ENCODE measurements around the gene ASPSCR1. TPM values are rescaled to one million over a fixed set of nuclear protein-coding genes. Genes with fewer than 3 reads are reported as not detected.

ASPSCR1 gene
- total and polyA plus RNA-seq, 2 of the 13 experiments (the other 11 are each of a cell fraction or from before 2014, with no cell fraction given), result 274 to 314 TPM

DNA sequence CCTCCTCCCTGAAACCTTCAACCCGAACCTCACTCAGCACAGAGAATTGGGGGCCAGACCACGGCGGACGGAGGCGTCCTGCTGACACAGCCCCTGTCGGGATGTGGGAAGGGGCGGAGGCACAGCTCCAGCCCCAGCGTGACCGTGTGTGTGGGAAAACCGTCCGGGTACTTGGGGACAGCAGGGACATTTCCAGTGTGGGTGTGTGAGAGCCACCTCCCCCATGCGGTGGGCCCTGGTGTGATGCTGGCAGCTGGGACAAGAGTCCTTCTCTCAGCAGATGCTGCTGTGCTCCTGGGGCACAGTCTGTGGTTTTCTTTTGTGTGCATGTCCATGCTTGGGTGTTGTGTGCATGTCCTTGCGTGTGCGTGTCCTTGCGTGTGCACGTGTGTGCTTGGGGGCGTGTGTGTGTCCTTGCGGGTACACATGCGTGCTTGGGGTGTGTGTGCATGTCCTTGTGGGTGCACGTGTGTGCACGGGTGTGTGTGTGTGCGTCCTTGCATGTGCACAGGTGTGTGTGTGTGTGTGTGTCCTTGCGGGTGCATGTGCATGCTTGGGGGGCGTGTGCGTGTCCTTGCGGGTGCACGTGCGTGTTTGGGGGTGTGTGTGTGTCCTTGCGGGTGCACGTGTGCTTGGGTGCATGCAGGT lies 28.4 kb downstream of the ASPSCR1 start (continued):
- TF ChIP-seq FOXJ3 (CRISPR knock-in tag; IDR thresholded peaks at IDR 0.05; ENCODE audit: borderline replicate concordance) (no peak), SP5 (CRISPR knock-in tag; IDR thresholded peaks at IDR 0.05; ENCODE audit: borderline replicate concordance, low read depth) (no peak), MZF1 (CRISPR knock-in tag; IDR thresholded peaks at IDR 0.05; ENCODE audit: borderline replicate concordance) (no peak), KDM5B (CRISPR knock-in tag; IDR thresholded peaks at IDR 0.05; ENCODE audit: borderline replicate concordance) (no peak), PTBP1 (IDR thresholded peaks at IDR 0.05; ENCODE audit: low read depth, low read length, poor library complexity, severe bottlenecking) (no peak), SIX1 (CRISPR knock-in tag; IDR thresholded peaks at IDR 0.05; ENCODE audit: borderline replicate concordance) (no peak), POLR2AphosphoS5 (IDR thresholded peaks at IDR 0.05; ENCODE audit: low read depth, low read length) (peak; percentile 59), ZNF589 (CRISPR knock-in tag; conservative IDR thresholded peaks at IDR 0.05) (0 out of 2 replicates have a peak, but pooled peaks have one; percentile 36), RXRA (CRISPR knock-in tag; IDR thresholded peaks at IDR 0.05) (0 out of 2 replicates have a peak, but pooled peaks have one; percentile 11)
- TF ChIP-seq, protein P1, sequence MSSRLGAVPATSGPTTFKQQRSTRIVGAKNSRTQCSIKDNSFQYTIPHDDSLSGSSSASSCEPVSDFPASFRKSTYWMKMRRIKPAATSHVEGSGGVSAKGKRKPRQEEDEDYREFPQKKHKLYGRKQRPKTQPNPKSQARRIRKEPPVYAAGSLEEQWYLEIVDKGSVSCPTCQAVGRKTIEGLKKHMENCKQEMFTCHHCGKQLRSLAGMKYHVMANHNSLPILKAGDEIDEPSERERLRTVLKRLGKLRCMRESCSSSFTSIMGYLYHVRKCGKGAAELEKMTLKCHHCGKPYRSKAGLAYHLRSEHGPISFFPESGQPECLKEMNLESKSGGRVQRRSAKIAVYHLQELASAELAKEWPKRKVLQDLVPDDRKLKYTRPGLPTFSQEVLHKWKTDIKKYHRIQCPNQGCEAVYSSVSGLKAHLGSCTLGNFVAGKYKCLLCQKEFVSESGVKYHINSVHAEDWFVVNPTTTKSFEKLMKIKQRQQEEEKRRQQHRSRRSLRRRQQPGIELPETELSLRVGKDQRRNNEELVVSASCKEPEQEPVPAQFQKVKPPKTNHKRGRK (CRISPR knock-in tag; IDR thresholded peaks at IDR 0.05), result no peak

DNA sequence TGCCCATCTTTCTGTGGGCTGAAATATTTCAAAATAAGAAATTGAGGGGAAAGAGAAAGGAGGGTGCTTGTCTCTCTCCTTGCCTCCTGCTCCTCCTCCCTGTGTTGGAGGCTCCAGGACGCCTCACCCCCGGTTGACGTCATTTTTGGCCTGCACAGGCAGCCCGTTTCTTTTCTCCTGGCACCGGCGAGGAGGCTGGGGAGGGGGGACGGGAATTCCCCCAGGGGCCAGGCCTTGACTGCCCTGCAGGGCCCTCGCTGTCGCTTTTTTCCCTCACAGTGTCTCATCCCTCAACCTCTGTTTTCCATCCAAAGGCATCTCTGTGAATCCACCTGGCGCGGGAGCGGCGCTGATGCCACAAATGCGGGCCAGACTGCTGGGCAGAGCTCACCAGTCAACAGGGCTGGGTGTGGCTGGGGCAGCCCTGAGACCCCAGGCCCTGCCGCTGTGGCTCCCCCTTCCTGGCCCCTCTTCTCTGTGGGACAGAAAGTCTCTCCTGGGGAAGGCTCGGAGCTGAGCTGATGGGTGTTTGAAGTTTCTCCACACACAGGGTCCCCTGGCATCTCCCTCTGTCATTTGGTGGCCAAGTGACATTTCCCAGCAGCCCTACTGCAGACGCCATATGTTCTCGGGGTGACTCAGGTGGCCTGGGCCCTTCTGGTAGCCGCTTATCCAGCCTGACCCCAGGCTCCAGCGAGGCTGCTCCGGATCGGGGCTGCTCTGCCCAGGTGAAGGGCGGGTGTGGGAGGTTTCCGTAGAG lies 29.2 kb downstream of the ASPSCR1 start:
- Histone ChIP-seq H3K27me3 (ENCODE audit: control insufficient read depth in 1 of 2, insufficient read depth in 2 of 2, low read length in 2 of 2) (no peaks in the 10 kb centered on the region), H3K4me2 (ENCODE audit: low read depth, low read length) (no peak overlapping the region), H4K20me1 (ENCODE audit: insufficient read depth, low read length) (no peaks in the 10 kb centered on the region), H2AFZ (ENCODE audit: low read length) (no peak overlapping the region), H3K79me2 (ENCODE audit: insufficient read depth, low read length) (peaks cover 44% of the 10 kb centered on the region), H3K4me1 (ENCODE audit: insufficient read depth, low read length) (peaks cover 72% of the 10 kb centered on the region), H3K36me3 (replicated peaks in 1 of 2; ENCODE audit: control insufficient read depth in 1 of 2, insufficient read depth in 2 of 2, low read length in 2 of 2) (peaks cover 35 to 44% of the 10 kb centered on the region in 2 experiments), H3K9me3 (ENCODE audit: low read length) (no peaks in the 10 kb centered on the region), H3K9ac (ENCODE audit: insufficient read depth, low read depth, low read length) (no peak overlapping the region), H3K4me3 (replicated peaks in 1 of 3; ENCODE audit: insufficient read depth in 1 of 3, low read depth in 2 of 3, low read length in 3 of 3) (no peak overlapping the region), H3K27ac (ENCODE audit: extremely low read length, insufficient read depth, low read length) (peak overlapping the region; percentile 16)
- FAIRE-seq, result no peak
- intact Hi-C loops (cut with micrococcal nuclease; ENCODE audit: unreplicated experiment), result no loop called here
- ChIA-PET CTCF (ENCODE audit: low intra/inter-chr PET ratio, low total read pairs) (no interaction called here), POLR2A (interaction anchor here (0.7 kb wide), 1 partner anchor 11 kb away, joined by 3 read pairs; no protein-coding TSS in a partner anchor)
- no peak for ATAC-seq
- in situ Hi-C loops (cut with HindIII; ENCODE audit: extremely low pct_ligation_motif_present, low pct_unique_long_range_greater_than_20kb), result no loop called here
- DNase-seq (ENCODE audit: low spot score), result no peak
- BruUV-seq (replicated peaks), result TSS peak; percentile 27
- WGBS (ENCODE audit: low lambda C conversion rate), result 98% methylated on average over 18 of the region's 24 CpGs
- TF ChIP-seq RBFOX2 (IDR thresholded peaks at IDR 0.05; ENCODE audit: low read depth, low read length) (peak; percentile 42), ZNF780A (CRISPR knock-in tag; IDR thresholded peaks at IDR 0.05) (no peak), ESRRA (CRISPR knock-in tag; IDR thresholded peaks at IDR 0.05; ENCODE audit: low read depth) (no peak), ZBTB42 (CRISPR knock-in tag; IDR thresholded peaks at IDR 0.05) (no peak), PAX8 (CRISPR knock-in tag; IDR thresholded peaks at IDR 0.05; ENCODE audit: borderline replicate concordance) (no peak), HNRNPLL (IDR thresholded peaks at IDR 0.05; ENCODE audit: low read depth, low read length, poor library complexity, severe bottlenecking) (peak; percentile 29), CEBPB (IDR thresholded peaks at IDR 0.05; ENCODE audit: borderline replicate concordance, low read depth, low read length) (no peak), ARID2 (CRISPR knock-in tag; IDR thresholded peaks at IDR 0.05; ENCODE audit: borderline replicate concordance) (no peak), GABPB1 (CRISPR knock-in tag; IDR thresholded peaks at IDR 0.05) (0 out of 2 replicates have a peak, but pooled peaks have one; percentile 20)
- TF ChIP-seq, protein P2, sequence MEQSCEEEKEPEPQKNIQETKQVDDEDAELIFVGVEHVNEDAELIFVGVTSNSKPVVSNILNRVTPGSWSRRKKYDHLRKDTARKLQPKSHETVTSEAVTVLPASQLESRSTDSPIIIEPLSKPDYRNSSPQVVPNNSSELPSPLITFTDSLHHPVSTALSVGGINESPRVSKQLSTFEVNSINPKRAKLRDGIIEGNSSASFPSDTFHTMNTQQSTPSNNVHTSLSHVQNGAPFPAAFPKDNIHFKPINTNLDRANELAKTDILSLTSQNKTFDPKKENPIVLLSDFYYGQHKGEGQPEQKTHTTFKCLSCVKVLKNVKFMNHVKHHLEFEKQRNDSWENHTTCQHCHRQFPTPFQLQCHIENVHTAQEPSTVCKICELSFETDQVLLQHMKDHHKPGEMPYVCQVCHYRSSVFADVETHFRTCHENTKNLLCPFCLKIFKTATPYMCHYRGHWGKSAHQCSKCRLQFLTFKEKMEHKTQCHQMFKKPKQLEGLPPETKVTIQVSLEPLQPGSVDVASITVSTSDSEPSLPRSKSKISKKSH (CRISPR knock-in tag; IDR thresholded peaks at IDR 0.05; ENCODE audit: borderline replicate concordance), result no peak
